Measurements from ENCODE around the gene GULP1. TPM values are rescaled to one million over a fixed set of nuclear protein-coding genes. Genes with fewer than 3 reads are reported as not detected.
A peak's percentile ranks its signal among the peaks of the same experiment; 100 is the strongest.

Gene GULP1
- 50.0 TPM for polyA plus RNA-seq (2013, experiment 1 of 2)
- polyA plus RNA-seq (2013, experiment 2 of 2): 50.4 TPM

GRCh38 chr2:188291617-188292347 is at the start of gene GULP1:
Gene GULP1 (plus strand): TSS chr2:188291874. CDS start chr2:188477703, 185,829 bp downstream.
- no peak within 1 kb of the TSS for H4K8ac ChIP-seq (ENCODE audit: low read depth, low read length)
- peak within 1 kb of the TSS; percentile 94 for H3K4ac ChIP-seq (ENCODE audit: low read length)
- H3K4me2 ChIP-seq (ENCODE audit: insufficient read depth, low read length, poor library complexity, severe bottlenecking): peak within 1 kb of the TSS; percentile 82
- H2AFZ ChIP-seq (ENCODE audit: low read length): peak within 1 kb of the TSS; percentile 95
- peak within 1 kb of the TSS; percentile 44 for H3K23ac ChIP-seq (ENCODE audit: low read depth, low read length, poor library complexity)
- peak within 1 kb of the TSS; percentile 97 for H3K27ac ChIP-seq (replicated peaks; ENCODE audit: low read length)
- peak within 1 kb of the TSS; percentile 79 to 94 for H3K4me3 ChIP-seq (ENCODE audit: low read length in 2 of 2)
- H3K79me1 ChIP-seq (ENCODE audit: low read depth, low read length): no peaks in the 10 kb centered on the region
- H2AK5ac ChIP-seq (ENCODE audit: low read depth, low read length): peak within 1 kb of the TSS; percentile 94
- peak within 1 kb of the TSS; percentile 76 for H2BK120ac ChIP-seq (ENCODE audit: low read depth, low read length)
- DNase-seq (ENCODE audit: low spot score): peak; percentile 83
- peak within 1 kb of the TSS; percentile 98 for H3K14ac ChIP-seq (ENCODE audit: low read length)
- H3K18ac ChIP-seq (ENCODE audit: low read length): peak within 1 kb of the TSS; percentile 99
- H2BK15ac ChIP-seq (ENCODE audit: low read length): peak within 1 kb of the TSS; percentile 100
- H3K27me3 ChIP-seq (ENCODE audit: control insufficient read depth in 3 of 3, insufficient read depth in 3 of 3, low read depth in 1 of 3, low read length in 3 of 3): no peaks in the 10 kb centered on the region
- peaks cover 0 to 12% of the 10 kb centered on the region in 2 donors for H3K4me1 ChIP-seq (ENCODE audit: control insufficient read depth in 2 of 2, insufficient read depth in 1 of 2, low read depth in 1 of 2, low read length in 2 of 2)
- no CpG with 5 or more reads among the region's 61 CpGs for WGBS, 2 donors (ENCODE audit: extremely low coverage in 2 of 2, insufficient read length in 2 of 2, insufficient replicate concordance in 1 of 2)
- no peaks in the 10 kb centered on the region for H3K36me3 ChIP-seq (replicated peaks in 1 of 2; ENCODE audit: control insufficient read depth in 2 of 2, insufficient read depth in 2 of 2, low read length in 2 of 2)
- peak within 1 kb of the TSS; percentile 100 for H3K9ac ChIP-seq (ENCODE audit: low read depth, low read length, poor library complexity)
- peaks cover 0 to 2% of the 10 kb centered on the region in 2 donors for H3K9me3 ChIP-seq (replicated peaks in 1 of 2; ENCODE audit: control insufficient read depth in 2 of 2, insufficient read depth in 1 of 2, low read depth in 1 of 2, low read length in 2 of 2)
- H2BK12ac ChIP-seq (ENCODE audit: low read length): peak within 1 kb of the TSS; percentile 63
- peak within 1 kb of the TSS; percentile 100 for H2BK5ac ChIP-seq (ENCODE audit: low read length)
- H4K91ac ChIP-seq (ENCODE audit: low read depth, low read length, poor library complexity): peak within 1 kb of the TSS; percentile 89

GRCh38 chr2:188243381-188243780 is 48.3 kb upstream of the GULP1 start:
- H2BK5ac ChIP-seq (ENCODE audit: low read length): no peak overlapping the region
- H4K8ac ChIP-seq (ENCODE audit: low read depth, low read length): no peak overlapping the region
- H3K18ac ChIP-seq (ENCODE audit: low read length): no peak overlapping the region
- no peak overlapping the region for H3K9ac ChIP-seq (ENCODE audit: low read depth, low read length, poor library complexity)
- H4K91ac ChIP-seq (ENCODE audit: low read depth, low read length, poor library complexity): no peak overlapping the region
- no peaks in the 10 kb centered on the region for H3K4me1 ChIP-seq (ENCODE audit: control insufficient read depth in 2 of 2, insufficient read depth in 1 of 2, low read depth in 1 of 2, low read length in 2 of 2)
- H3K4me3 ChIP-seq (ENCODE audit: low read length in 2 of 2): no peak overlapping the region
- no peak overlapping the region for H3K4ac ChIP-seq (ENCODE audit: low read length)
- no peaks in the 10 kb centered on the region for H3K27me3 ChIP-seq (ENCODE audit: control insufficient read depth in 3 of 3, insufficient read depth in 3 of 3, low read depth in 1 of 3, low read length in 3 of 3)
- H2BK120ac ChIP-seq (ENCODE audit: low read depth, low read length): no peak overlapping the region
- no peaks in the 10 kb centered on the region for H3K36me3 ChIP-seq (replicated peaks in 1 of 2; ENCODE audit: control insufficient read depth in 2 of 2, insufficient read depth in 2 of 2, low read length in 2 of 2)
- no peak for DNase-seq (ENCODE audit: low spot score)
- no peak overlapping the region for H2BK15ac ChIP-seq (ENCODE audit: low read length)
- no peak overlapping the region for H3K14ac ChIP-seq (ENCODE audit: low read length)
- no peak overlapping the region for H2AFZ ChIP-seq (ENCODE audit: low read length)
- H2AK5ac ChIP-seq (ENCODE audit: low read depth, low read length): no peak overlapping the region
- H3K27ac ChIP-seq (replicated peaks; ENCODE audit: low read length): no peak overlapping the region
- H3K79me1 ChIP-seq (ENCODE audit: low read depth, low read length): no peaks in the 10 kb centered on the region
- WGBS, 2 donors (ENCODE audit: extremely low coverage in 2 of 2, insufficient read length in 2 of 2, insufficient replicate concordance in 1 of 2): no CpG with 5 or more reads among the region's 1 CpG
- H3K23ac ChIP-seq (ENCODE audit: low read depth, low read length, poor library complexity): no peak overlapping the region
- no peak overlapping the region for H2BK12ac ChIP-seq (ENCODE audit: low read length)
- no peak overlapping the region for H3K4me2 ChIP-seq (ENCODE audit: insufficient read depth, low read length, poor library complexity, severe bottlenecking)
- no peaks in the 10 kb centered on the region for H3K9me3 ChIP-seq (replicated peaks in 1 of 2; ENCODE audit: control insufficient read depth in 2 of 2, insufficient read depth in 1 of 2, low read depth in 1 of 2, low read length in 2 of 2)

GRCh38 chr2:188244383-188244782 is 47.3 kb upstream of the GULP1 start:
- no peak overlapping the region for H3K23ac ChIP-seq (ENCODE audit: low read depth, low read length, poor library complexity)
- no peak overlapping the region for H4K8ac ChIP-seq (ENCODE audit: low read depth, low read length)
- H3K79me1 ChIP-seq (ENCODE audit: low read depth, low read length): no peaks in the 10 kb centered on the region
- no peak overlapping the region for H3K4me2 ChIP-seq (ENCODE audit: insufficient read depth, low read length, poor library complexity, severe bottlenecking)
- H4K91ac ChIP-seq (ENCODE audit: low read depth, low read length, poor library complexity): no peak overlapping the region
- no peak overlapping the region for H3K14ac ChIP-seq (ENCODE audit: low read length)
- no peak overlapping the region for H3K9ac ChIP-seq (ENCODE audit: low read depth, low read length, poor library complexity)
- H2BK120ac ChIP-seq (ENCODE audit: low read depth, low read length): no peak overlapping the region
- no peaks in the 10 kb centered on the region for H3K36me3 ChIP-seq (replicated peaks in 1 of 2; ENCODE audit: control insufficient read depth in 2 of 2, insufficient read depth in 2 of 2, low read length in 2 of 2)
- WGBS, 2 donors (ENCODE audit: extremely low coverage in 2 of 2, insufficient read length in 2 of 2, insufficient replicate concordance in 1 of 2): no CpG with 5 or more reads among the region's 3 CpGs
- no peak overlapping the region for H3K4ac ChIP-seq (ENCODE audit: low read length)
- H3K4me3 ChIP-seq (ENCODE audit: low read length in 2 of 2): no peak overlapping the region
- H2AK5ac ChIP-seq (ENCODE audit: low read depth, low read length): no peak overlapping the region
- H2BK12ac ChIP-seq (ENCODE audit: low read length): no peak overlapping the region
- H3K27ac ChIP-seq (replicated peaks; ENCODE audit: low read length): no peak overlapping the region
- H3K18ac ChIP-seq (ENCODE audit: low read length): no peak overlapping the region
- H2AFZ ChIP-seq (ENCODE audit: low read length): no peak overlapping the region
- no peak overlapping the region for H2BK5ac ChIP-seq (ENCODE audit: low read length)
- no peak for DNase-seq (ENCODE audit: low spot score)
- no peaks in the 10 kb centered on the region for H3K27me3 ChIP-seq (ENCODE audit: control insufficient read depth in 3 of 3, insufficient read depth in 3 of 3, low read depth in 1 of 3, low read length in 3 of 3)
- no peak overlapping the region for H2BK15ac ChIP-seq (ENCODE audit: low read length)
- H3K9me3 ChIP-seq (replicated peaks in 1 of 2; ENCODE audit: control insufficient read depth in 2 of 2, insufficient read depth in 1 of 2, low read depth in 1 of 2, low read length in 2 of 2): no peaks in the 10 kb centered on the region
- no peaks in the 10 kb centered on the region for H3K4me1 ChIP-seq (ENCODE audit: control insufficient read depth in 2 of 2, insufficient read depth in 1 of 2, low read depth in 1 of 2, low read length in 2 of 2)

- Histone ChIP-seq H3K23ac (ENCODE audit: low read depth, low read length, poor library complexity) (no peak overlapping the region), H3K4me1 (ENCODE audit: control insufficient read depth in 2 of 2, insufficient read depth in 1 of 2, low read depth in 1 of 2, low read length in 2 of 2) (no peaks in the 10 kb centered on the region), H3K4ac (ENCODE audit: low read length) (no peak overlapping the region), H3K18ac (ENCODE audit: low read length) (peak overlapping the region; percentile 48), H3K9ac (ENCODE audit: low read depth, low read length, poor library complexity) (no peak overlapping the region), H2BK12ac (ENCODE audit: low read length) (no peak overlapping the region), H2BK120ac (ENCODE audit: low read depth, low read length) (no peak overlapping the region), H2BK5ac (ENCODE audit: low read length) (no peak overlapping the region), H3K36me3 (replicated peaks in 1 of 2; ENCODE audit: control insufficient read depth in 2 of 2, insufficient read depth in 2 of 2, low read length in 2 of 2) (no peaks in the 10 kb centered on the region), H3K27me3 (ENCODE audit: control insufficient read depth in 3 of 3, insufficient read depth in 3 of 3, low read depth in 1 of 3, low read length in 3 of 3) (no peaks in the 10 kb centered on the region), H2AK5ac (ENCODE audit: low read depth, low read length) (no peak overlapping the region), H3K14ac (ENCODE audit: low read length) (peak overlapping the region; percentile 56), H3K9me3 (replicated peaks in 1 of 2; ENCODE audit: control insufficient read depth in 2 of 2, insufficient read depth in 1 of 2, low read depth in 1 of 2, low read length in 2 of 2) (no peaks in the 10 kb centered on the region), H4K91ac (ENCODE audit: low read depth, low read length, poor library complexity) (no peak overlapping the region), H3K4me3 (ENCODE audit: low read length in 2 of 2) (no peak overlapping the region), H3K4me2 (ENCODE audit: insufficient read depth, low read length, poor library complexity, severe bottlenecking) (no peak overlapping the region), H3K27ac (replicated peaks; ENCODE audit: low read length) (no peak overlapping the region), H2AFZ (ENCODE audit: low read length) (no peak overlapping the region), H2BK15ac (ENCODE audit: low read length) (no peak overlapping the region), H3K79me1 (ENCODE audit: low read depth, low read length) (no peaks in the 10 kb centered on the region), H4K8ac (ENCODE audit: low read depth, low read length) (peak overlapping the region; percentile 3)
- no CpG with 5 or more reads among the region's 5 CpGs for WGBS, 2 donors (ENCODE audit: extremely low coverage in 2 of 2, insufficient read length in 2 of 2, insufficient replicate concordance in 1 of 2)
- DNase-seq (ENCODE audit: low spot score): no peak
Measured at GRCh38 chr2:188245230-188245629, 46.4 kb upstream of the GULP1 start.

Data from neuronal stem cell (in vitro differentiated cells).